Non-pigmented ciliary epithelial cell (primary cell): Measurements from ENCODE around the gene THSD4.
"Not testable (repeated sequence)": the region's sequence is repeated elsewhere in the genome, so short reads cannot be mapped to it uniquely, and the experiment has no call there.

Source experiments
- DNase-seq: peaks from one replicate; pipeline ENCODE4 v3.0.0-alpha.2; 2010; ENCODE audit warnings: low read depth

Gene THSD4

DNA sequence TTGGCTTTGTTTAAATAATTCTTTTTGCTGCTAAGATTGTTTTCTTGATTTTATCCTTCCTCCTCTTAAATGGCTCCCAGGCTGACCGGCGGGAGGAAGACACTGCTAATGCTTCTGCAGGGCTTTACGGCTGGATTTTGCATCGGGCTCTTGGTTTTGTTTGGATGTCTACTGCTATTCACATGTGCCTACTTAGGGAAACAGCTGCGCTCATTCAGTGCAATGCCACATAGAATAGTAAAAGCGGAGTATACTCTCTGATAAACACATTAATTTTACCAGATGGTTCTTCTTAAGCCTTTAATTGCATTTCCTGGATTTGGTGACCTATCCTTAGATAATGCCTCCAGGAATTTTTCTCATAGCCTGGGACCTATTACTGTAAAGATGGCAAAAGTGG is 146.6 kb downstream of the THSD4 start:
- DNase-seq = no peak

DNA sequence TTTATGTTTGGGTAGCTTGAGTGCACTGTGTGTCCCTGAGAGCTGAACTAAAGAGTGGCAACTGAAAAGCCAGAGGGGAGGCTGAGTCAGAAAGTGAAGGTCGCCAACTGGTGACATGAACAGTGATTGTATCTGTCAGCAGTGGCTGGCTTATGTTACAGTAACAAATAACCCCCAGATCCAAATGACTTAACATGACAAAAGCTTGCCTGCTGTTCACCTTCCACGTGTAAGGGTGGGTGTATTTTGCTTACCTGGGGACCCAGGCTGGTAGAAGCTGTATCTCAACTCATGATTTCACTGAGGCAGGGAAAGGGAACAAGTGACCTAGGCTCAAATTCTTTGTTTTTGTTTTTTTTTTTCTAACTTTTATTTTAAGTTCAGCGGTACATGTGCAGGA is 147.3 kb downstream of the THSD4 start:
- no peak for DNase-seq

DNA sequence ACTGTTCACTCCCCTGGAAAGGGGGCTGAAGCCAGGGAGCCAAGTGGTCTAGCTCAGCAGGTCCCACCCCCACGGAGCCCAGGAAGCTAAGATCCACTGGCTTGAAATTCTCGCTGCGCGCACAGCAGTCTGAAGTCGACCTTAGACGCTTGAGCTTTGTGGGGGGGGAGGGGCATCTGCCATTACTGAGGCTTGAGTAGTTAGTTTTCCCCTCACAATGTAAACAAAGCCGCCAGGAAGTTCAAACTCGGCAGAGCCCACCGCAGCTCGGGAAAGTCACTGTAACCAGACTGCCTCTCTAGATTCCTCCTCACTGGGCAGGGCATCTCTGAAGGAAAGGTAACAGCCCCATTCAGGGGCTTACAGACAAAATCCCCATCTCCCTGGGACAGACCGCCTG is 150.3 kb downstream of the THSD4 start:
- DNase-seq = not testable (repeated sequence)

DNA sequence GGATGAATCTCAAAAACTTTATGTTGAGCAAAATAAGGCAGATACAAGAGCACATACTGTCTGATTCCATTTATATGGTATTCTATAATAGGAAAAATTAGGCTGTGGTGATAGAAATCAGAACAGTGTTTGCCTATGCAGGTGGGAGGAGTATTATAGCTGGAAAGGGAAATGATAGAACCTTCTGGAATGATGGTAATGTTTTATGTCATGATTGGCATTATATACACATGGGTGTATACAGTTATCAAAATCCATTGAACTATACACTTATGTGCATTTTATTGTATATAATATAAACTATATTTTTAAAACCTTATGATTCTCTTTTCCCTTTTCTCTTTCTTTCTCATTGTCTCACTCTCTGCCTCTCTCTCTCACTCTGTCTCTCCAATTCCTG is 156.1 kb downstream of the THSD4 start:
- DNase-seq = no peak

DNA sequence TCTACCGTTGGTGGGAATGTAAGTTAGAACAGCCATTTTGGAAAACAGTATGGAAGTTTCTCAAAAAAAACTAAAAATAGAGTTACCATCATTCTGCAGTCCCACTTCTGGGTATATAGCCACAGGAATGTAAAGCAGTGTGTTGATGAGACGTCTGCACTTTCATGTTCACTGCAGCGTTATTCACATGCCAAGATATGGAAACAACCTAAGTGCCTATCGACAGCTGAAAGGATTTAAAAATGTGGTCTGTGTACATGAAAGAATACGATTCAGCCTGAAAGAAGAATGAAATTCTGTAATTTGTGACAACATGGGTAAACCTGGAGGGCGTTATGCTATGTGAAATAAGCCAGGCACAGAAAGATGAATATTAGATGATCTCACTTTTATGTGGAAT is 157.7 kb downstream of the THSD4 start:
- no peak for DNase-seq

DNA sequence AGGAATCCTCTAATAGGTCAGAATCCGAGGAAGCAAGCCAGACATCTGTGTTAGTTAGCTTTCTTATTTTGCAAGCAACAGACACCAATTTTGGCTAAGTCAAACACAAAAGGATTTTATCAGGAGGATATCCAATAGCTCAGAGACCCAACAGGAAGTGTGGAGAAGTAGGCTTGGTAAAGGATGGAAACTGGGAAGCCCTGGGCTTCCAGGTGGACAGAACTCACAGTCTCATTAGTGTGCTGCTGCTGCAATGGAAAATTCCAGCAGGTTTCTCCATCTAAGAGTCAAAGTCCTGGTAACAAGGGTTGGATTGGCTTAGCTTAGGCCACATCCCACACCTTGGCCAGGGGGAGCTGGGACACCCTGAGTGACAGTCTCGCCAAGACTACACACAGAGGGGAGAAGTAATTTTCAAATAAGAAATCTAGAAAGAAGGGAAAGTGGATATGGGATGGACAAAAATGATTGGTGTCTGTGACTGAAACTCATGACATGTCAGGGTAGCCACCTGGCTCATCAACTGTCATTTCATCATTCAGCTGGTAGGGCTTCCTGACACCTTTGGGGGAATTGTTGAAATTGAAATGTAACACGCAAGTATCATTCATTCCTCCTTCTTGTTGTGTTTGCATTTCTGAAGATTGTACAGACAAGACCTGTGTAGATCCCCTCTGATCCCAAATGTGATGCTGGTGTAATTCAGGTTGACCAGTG is 158.6 kb downstream of the THSD4 start:
- no peak for DNase-seq

DNA sequence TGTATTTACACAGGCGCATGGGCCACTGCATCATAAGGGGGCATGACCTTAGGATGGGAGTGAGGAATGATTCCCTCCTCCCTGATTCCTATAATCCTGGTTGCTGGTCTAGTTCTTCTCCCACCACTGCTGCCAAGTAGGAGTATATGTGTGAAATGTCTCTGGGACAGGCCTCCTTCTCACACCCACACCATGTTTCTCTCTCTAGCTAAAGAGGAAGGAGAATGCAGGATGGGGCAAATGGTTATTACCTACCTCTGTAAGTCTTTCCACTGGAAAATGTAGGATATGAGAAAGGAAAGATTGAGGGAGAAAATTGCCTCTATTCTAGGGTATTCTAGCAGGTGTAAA is 159.2 kb downstream of the THSD4 start:
- DNase-seq = no peak

DNA sequence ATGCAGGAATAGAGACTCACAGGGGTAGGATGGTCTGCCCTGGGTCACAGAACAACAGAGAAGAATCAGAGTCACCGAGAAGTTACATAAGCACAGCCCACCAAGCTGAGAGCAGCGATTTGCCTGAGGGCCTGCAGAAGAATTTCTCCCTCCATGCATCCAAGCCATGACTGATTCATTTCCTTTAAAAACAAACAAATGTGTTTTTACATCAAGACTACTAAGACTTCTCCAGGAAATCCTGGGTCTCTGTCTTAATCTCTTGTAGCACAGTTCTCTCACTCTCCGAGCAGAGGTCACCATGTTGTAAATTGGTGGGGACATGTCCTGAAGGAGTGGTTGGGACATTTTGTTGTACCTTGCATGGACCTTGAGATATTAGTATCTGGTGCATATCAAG is 159.8 kb downstream of the THSD4 start:
- peak; percentile 78 for DNase-seq

DNA sequence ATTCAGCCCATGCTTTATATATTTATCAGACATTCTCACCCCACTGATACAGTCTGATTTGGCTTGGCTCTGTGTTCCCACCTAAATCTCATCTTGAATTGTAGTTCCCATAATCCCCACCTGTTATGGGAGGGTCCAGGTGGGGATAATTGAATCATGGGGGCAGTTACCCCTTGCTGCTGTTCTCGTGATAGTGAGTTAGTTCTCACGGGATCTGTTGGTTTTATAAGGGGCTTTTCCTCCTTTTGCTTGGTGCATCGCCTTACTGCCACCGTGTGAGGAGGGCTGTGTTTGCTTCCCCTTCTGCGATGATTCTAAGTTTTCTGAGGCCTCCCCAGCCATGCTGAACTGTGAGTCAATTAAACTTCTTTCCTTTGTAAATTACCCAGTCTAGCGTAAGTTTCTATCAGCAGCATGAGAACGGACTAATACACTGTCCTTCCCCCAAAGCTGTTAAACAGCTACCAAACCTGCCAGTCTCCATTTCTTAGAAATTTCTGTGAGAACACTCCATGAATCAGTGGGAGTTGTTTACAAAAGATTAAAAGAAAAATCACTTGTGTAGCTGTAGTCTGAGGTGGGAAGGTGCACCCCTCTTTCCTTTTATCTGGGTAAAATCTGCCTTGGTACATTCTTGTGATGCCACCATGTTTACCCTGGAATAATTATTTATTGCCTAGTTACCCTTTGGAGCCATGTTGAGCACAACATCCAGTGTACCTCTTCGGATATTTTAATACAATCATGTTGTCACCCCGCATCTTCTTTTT is 160.5 kb downstream of the THSD4 start:
- DNase-seq = no peak

DNA sequence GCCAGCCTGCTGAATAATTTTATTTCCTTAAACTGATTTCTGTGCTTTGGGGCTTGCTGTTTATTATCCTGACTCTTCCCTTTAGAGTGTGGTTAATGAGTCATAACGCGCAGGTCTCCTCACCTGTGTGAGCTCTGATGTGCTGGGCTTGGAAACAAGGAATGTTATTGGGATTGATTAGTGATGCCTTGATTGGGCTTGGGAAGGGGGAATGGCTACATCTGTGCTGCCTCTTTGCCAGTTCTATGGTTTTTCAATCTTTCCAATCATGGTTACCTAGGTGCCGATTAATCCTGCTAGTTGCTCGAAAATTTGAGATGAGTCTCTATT is 161.0 kb downstream of the THSD4 start:
- no peak for DNase-seq

DNA sequence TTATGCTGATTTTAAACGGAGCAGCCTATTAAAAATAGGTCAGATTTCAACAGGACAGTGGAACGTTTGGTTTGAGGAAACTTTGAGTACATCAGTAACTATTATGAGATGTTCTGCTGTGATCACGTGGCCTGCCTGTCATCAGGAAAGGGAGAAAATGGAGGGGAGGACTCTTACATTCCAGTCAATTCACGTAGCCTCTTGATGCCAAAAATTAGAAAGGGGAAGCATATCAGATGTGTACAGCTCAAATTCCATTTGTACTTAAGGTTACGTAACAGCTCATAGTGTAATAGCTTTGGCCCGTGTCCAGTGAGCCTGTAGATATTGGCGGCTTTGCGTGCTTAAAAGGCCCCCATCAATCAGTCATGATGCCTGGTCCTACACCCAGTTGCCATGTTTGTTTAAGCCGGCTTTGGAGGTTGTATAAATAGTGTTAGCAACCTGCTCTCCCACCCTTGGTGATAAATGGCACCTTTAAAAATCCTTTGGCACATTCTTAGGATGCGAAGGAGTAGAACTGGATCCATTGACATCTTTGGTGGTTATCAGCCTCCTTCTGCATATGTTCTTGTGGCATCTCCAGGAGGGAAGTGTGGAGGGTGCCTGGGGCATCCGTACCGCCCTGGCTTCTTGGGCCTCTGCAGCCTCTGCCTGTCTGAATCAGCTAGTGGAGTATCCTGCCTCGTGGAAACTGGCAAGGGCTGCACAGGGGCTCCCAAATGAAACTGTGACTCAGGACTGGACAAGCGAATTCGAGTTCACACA is 163.9 kb downstream of the THSD4 start:
- DNase-seq = peak; percentile 97

DNA sequence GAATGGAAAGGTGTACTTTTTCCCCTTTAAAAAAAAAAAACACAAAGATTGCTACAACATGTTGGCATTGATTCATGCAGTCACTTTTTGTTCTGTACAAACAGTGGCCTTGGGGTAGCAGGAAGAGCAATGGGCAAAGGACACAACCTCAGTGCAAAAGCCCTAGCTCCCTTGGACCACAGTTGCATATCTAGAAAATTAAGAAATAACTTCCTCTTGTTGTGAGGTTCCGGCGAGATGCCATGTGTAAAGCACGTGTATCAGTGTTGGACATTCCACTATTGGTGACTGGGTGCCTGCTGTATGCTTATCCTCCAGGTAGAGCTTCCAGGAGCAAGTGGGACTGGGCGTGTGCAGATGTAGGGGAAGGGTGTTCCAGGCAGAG is 164.5 kb downstream of the THSD4 start:
- no peak for DNase-seq

DNA sequence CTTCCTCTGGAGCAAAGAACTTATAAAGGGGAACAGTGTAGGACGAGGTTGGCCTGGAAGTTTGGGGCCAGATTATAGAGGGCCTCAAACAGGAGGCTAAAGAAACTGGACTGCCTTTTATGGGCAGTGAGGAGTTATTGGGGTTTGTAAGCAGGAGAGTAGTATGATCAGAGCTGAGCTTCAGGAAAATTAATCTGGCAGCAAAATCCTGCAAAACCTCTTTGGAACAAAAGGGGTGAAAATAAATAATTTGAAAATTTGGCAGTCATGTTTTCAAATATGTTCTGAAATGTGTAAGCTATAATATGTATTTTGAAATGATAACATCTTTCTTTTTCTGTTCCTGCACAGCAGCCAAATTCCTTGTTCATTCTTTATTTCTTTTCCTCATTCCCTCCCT is 164.9 kb downstream of the THSD4 start:
- no peak for DNase-seq

DNA sequence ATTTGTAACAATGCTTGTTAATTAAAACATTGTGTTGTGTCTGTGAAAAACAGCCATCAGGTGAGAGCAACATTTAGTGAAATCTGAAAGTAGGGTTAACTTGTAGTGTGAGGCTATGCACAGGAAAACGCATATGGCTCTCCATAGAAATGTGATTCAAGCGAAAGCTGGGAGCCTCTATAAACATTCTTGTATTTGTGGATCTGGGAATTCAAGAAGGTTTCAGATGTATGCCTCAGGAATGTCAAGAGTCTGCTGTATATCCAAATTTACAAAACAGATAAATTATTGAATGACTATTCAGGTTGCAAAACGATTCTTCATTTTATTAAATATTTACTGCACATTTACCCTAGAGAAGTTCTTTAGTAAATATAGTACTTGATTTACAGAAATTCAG is 166.0 kb downstream of the THSD4 start:
- DNase-seq = no peak

DNA sequence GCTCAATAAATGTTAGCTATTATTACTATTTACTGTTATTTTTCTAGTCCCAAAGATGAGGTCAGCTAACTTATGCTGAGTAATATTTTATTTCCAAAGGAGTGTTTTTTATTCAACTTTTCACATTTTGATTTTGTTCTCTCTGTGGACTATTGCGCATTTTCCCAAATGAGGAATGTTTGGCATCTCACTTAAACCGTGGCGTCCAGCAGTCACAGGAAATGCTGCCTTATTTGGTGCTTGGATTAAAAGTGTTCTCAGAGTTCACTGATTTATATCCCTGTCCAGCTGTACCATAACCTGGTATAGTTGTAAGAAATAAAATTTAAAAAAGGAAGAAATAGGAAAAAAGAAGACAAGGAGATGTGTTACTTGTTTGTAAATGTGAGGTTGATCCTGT is 166.8 kb downstream of the THSD4 start:
- DNase-seq = peak; percentile 71

DNA sequence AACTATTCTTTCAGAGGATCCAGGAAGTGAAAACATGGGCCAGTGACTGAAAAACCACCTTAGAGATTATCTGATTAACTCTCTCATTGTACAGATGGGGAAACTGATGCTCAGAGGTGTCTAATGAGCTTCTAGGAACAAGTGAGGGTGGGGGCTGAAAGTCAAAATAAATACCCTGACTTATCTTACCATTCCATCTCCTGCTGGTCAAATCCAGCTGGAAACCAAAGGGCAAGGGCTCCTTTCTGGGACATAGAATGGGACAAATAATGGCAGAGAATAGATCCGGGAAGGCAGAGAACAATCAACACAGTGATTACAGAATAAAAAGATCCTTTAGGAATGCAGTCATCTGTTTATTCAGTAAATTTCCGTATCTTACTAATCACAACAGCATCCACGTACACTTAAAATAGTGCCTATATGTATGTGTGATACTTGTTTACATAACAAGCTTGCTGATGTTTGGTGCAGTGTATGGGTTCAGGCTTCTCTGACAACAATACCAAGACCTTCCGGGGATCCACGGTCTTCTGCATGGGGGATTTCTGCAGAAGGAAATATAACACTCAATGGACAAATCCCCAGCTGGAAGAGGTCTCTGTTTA is 173.2 kb downstream of the THSD4 start:
- DNase-seq = no peak

DNA sequence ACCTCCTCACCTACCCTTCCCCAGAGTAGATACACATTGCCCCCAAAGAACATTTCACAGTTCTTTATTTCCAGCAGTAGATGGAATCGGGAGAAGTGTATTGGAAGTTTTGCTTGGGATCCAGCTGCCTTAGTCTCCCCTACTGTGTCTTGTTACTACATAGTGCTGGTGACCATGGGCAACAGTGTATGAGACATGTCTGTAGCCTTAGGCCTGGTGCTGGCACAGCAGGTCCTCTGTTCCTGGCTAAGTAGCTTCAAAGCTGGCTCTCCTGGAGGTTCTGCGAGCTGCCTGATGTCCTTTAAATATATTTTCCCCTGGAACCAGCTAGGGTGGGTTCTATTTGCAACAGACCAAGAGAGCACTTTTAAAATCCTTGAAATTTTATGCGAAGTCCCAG is 174.7 kb downstream of the THSD4 start:
- no peak for DNase-seq

DNA sequence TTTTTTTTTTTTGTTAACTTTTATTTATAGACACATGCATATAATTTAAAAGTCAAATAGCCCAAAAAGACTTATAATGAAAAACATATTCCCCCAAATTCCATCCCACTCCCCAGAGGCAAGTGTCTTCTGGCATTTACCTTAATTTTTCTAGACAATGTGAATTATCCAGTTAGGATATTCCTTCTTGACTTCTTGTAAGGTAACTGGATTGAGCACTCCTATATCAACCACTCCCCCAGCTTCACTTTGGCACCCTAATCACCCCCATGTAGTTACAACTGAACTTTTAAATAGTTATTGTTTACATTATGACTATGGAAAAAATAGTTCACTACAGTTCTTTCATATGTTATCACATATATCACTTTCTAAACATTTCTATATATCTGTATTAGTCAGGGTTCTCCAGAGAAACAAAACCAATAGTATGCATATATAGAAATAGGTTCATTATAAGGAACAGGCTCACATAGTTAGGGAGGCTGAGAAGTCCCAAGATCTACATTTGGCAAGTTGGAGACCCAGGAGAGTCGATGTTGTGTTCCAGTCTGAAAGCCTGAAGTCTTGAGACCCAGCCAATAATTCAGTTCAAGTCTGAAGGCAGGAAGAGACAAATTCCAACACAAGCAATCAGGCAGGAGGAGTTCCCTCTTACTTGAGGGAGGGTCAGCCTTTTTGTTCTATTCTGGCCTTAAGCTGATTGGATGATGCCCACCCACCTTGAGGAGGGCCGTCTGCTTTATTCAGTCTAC is 175.8 kb downstream of the THSD4 start:
- no peak for DNase-seq

DNA sequence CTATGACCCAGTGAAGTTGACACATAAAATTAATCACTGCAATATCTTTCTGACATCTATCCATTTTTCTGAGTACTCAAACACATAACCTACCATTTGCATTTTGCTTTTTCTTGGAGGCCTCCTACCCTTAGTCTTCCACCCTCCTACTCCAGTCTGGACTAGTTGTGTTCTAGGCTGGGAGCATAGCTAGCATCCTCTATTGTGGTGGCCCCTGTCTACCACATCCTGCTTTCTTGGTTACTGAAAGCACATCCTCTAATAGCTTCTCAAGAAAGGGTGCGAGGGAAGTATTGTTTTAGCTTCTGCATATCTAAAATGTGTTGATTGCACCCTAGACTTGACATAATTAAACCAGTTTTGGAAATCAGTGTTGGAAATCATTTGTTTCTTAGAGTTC is 176.5 kb downstream of the THSD4 start:
- DNase-seq = no peak

DNA sequence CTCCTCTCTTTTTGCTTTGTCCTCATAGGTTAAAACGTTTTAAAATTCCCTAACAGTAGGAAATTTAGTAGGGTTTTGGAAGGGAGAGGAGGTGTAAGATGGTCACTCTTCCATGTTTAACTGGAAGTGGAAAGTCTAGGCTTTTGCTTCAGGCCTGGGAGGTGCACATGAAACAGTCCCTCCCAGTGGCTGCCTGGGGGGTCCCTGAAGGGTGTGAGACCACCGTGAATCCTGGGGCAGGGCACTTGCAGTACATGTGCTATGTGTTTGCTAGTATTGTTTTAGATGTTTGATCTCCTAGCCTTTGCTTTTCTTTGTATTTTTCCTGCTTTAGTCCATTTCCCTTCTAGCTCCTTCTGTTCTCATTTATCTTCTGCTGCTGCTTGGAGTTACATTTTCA is 178.5 kb downstream of the THSD4 start:
- DNase-seq = no peak

DNA sequence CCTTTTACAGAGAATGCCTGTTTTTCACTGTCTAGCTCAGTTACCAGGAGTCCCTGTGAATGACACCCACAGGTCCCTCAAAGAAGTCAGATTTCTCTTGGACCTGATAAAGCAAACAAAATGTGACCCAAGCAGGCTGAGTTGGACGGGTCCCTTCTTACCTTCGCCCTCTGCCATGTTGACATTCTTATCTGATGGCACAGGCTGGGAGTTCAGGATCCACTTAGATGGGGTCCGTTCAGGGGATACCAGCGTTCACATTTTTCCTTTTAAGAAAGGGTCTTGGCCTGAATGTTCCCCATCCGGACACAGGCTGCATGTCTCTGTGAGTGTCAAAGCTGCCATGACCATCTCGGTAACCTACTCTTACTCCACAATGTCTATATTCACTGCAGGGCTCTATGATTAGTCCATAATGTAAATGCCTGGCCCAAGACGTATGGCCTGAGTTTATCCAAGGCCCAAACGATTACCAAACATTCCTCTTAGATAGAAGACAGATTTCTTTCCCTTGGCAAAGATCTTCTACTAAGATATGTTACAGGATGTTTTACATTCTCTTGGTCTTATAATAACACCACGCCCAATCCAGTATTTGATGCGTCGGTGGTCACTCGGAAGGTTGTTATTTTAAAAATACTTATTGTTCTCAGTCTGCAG is 179.1 kb downstream of the THSD4 start:
- peak; percentile 91 for DNase-seq
